ENCODE results near the gene NEU1. TPM values are rescaled to one million over a fixed set of nuclear protein-coding genes. Genes with fewer than 3 reads are reported as not detected.
"Not testable (repeated sequence)": the region's sequence is repeated elsewhere in the genome, so short reads cannot be mapped to it uniquely, and the experiment has no call there.

The NEU1 gene
- total and polyA plus RNA-seq, 7 donors: 15.0 to 43.2 (median 33.5) TPM

GRCh38 chr6:31869343-31869742, 6.7 kb upstream of the NEU1 start:
- H3K27me3 ChIP-seq: no peaks in the 10 kb centered on the region
- WGBS, 2 donors: 86 to 87% methylated on average over 8 of the region's 8 CpGs
- no peaks in the 10 kb centered on the region for H3K9me3 ChIP-seq
- intact Hi-C loops (cut with DNase I): no loop called here
- no peak overlapping the region for H3K27ac ChIP-seq
- H3K4me1 ChIP-seq: peaks cover 0 to 3% (median under 1%) of the 10 kb centered on the region in 4 donors
- no peak overlapping the region for H3K4me3 ChIP-seq
- DNase-seq: no peak
- no peak for TF ChIP-seq POLR2AphosphoS5 (IDR thresholded peaks at IDR 0.05)
- H3K36me3 ChIP-seq: no peaks in the 10 kb centered on the region

- H3K36me3 ChIP-seq; H3K27ac ChIP-seq; H3K9me3 ChIP-seq; H3K4me3 ChIP-seq; H3K4me1 ChIP-seq; H3K27me3 ChIP-seq; DNase-seq; intact Hi-C loops (cut with DNase I): not testable (repeated sequence)
- 92 to 98% methylated on average over 1 of the region's 1 CpG for WGBS, 2 donors
These were observed 6.0 kb upstream of the NEU1 start for GRCh38 chr6:31868658-31868971.

- WGBS, 2 donors: 83 to 86% methylated on average over 21 of the region's 21 CpGs
- no peak for DNase-seq
- Histone ChIP-seq H3K4me3 (no peak overlapping the region), H3K9me3 (no peaks in the 10 kb centered on the region), H3K36me3 (peaks cover 0 to 5% (median 2%) of the 10 kb centered on the region in 4 donors), H3K27me3 (no peaks in the 10 kb centered on the region), H3K27ac (no peak overlapping the region), H3K4me1 (peaks cover 0 to 25% (median 15%) of the 10 kb centered on the region in 4 donors)
- intact Hi-C loops (cut with DNase I): no loop called here
- TF ChIP-seq EP300 (IDR thresholded peaks at IDR 0.05) (no peak), POLR2A (IDR thresholded peaks at IDR 0.05) (no peak), CTCF (IDR thresholded peaks at IDR 0.05) (no peak), POLR2AphosphoS5 (IDR thresholded peaks at IDR 0.05) (no peak)
These were observed 2.8 kb upstream of the NEU1 start for GRCh38 chr6:31865205-31866118.

- Histone ChIP-seq H3K9me3 (no peaks in the 10 kb centered on the region), H3K4me3 (no peak overlapping the region), H3K27me3 (no peaks in the 10 kb centered on the region), H3K27ac (no peak overlapping the region), H3K36me3 (peaks cover 0 to 11% (median 8%) of the 10 kb centered on the region in 4 donors), H3K4me1 (peaks cover 0 to 25% (median 15%) of the 10 kb centered on the region in 4 donors)
- no peak for DNase-seq
- TF ChIP-seq EP300 (IDR thresholded peaks at IDR 0.05) (no peak), POLR2AphosphoS5 (IDR thresholded peaks at IDR 0.05) (no peak), POLR2A (IDR thresholded peaks at IDR 0.05) (no peak), CTCF (IDR thresholded peaks at IDR 0.05) (no peak)
- WGBS, 2 donors: 89 to 91% methylated on average over 8 of the region's 8 CpGs
- intact Hi-C loops (cut with DNase I): loop anchor here (1.0 kb wide), 1 partner anchor 184 kb away; the partner anchor contains the start of gene LY6G5C
These were observed 2.2 kb upstream of the NEU1 start for GRCh38 chr6:31864818-31865204.

- WGBS, 2 donors: 36 to 75% methylated on average over 16 of the region's 16 CpGs
- H3K27ac ChIP-seq: peak overlapping the region; percentile 84 to 89 (median 88)
- H3K4me3 ChIP-seq: peak overlapping the region; percentile 26 to 74 (median 48)
- H3K4me1 ChIP-seq: peaks cover 0 to 25% (median 15%) of the 10 kb centered on the region in 4 donors
- not testable (repeated sequence) for DNase-seq, H3K27me3 ChIP-seq, H3K9me3 ChIP-seq
- intact Hi-C loops (cut with DNase I): loop anchor here (1.0 kb wide), 1 partner anchor 183 kb away; the partner anchor contains the start of gene LY6G5C
- H3K36me3 ChIP-seq: peaks cover 6 to 18% (median 15%) of the 10 kb centered on the region in 4 donors
These were observed 1.5 kb upstream of the NEU1 start for GRCh38 chr6:31864123-31864562.

GRCh38 chr6:31861919-31862343, 690 bp downstream of the NEU1 start:
- DNase-seq: no peak
- Histone ChIP-seq H3K36me3 (peaks cover 7 to 38% (median 16%) of the 10 kb centered on the region in 4 donors), H3K4me3 (peak overlapping the region; percentile 60 to 74 (median 68)), H3K27me3 (no peaks in the 10 kb centered on the region), H3K4me1 (peaks cover 0 to 25% (median 15%) of the 10 kb centered on the region in 4 donors), H3K27ac (peak overlapping the region; percentile 83 to 89 (median 87)), H3K9me3 (no peaks in the 10 kb centered on the region)
- WGBS, 2 donors: 52 to 56% methylated on average over 17 of the region's 17 CpGs
- intact Hi-C loops (cut with DNase I): loop anchor here (1.0 to 2.0 kb wide), 2 partner anchors 28 to 41 kb away; partner anchors contain the start of gene ZBTB12
- no peak for TF ChIP-seq CTCF (IDR thresholded peaks at IDR 0.05)
- TF ChIP-seq EP300 (IDR thresholded peaks at IDR 0.05): no peak
- TF ChIP-seq POLR2A (IDR thresholded peaks at IDR 0.05): no peak
